Osteoblast (primary cell): ENCODE results near the gene RADIL. TPM values are rescaled to one million over a fixed set of nuclear protein-coding genes. Genes with fewer than 3 reads are reported as not detected.

Experiments
- DNase-seq: peaks from one replicate; pipeline ENCODE4 v3.0.0; 2011; ENCODE audit warnings: low spot score, mixed read lengths; ENCODE audit not compliant: insufficient read length; ENCODE audit errors: missing footprints
- H2AFZ ChIP-seq: 2 replicates; pipeline ENCODE4 v1.6.0; 2011; ENCODE audit warnings: mild to moderate bottlenecking, low read length
- H3K27ac ChIP-seq: 2 replicates; pipeline ENCODE4 v1.5.1; 2011; ENCODE audit warnings: mild to moderate bottlenecking, low read depth, low read length, moderate library complexity
- H3K27me3 ChIP-seq: 2 replicates; pipeline ENCODE4 v1.6.0; 2012; ENCODE audit warnings: mild to moderate bottlenecking, control low read depth, inconsistent platforms, low read length, moderate library complexity; ENCODE audit not compliant: insufficient read depth
- H3K36me3 ChIP-seq: 2 replicates; pipeline ENCODE4 v1.5.1; 2011; ENCODE audit warnings: mild to moderate bottlenecking, low read length, control low read depth, moderate library complexity; ENCODE audit not compliant: insufficient read depth
- H3K4me1 ChIP-seq: 2 replicates; pipeline ENCODE4 v1.5.1; 2011; ENCODE audit warnings: mild to moderate bottlenecking, low read length, control low read depth, moderate library complexity; ENCODE audit not compliant: insufficient read depth
- H3K4me2 ChIP-seq: 2 replicates; pipeline ENCODE4 v1.6.0; 2011; ENCODE audit warnings: mild to moderate bottlenecking, low read length; ENCODE audit not compliant: insufficient read depth
- H3K4me3 ChIP-seq: fragments of 200-600 bp; sonication (generic); 3 replicates; pipeline ENCODE4 v1.5.1; 2012; ENCODE audit warnings: mild to moderate bottlenecking, low read length, inconsistent platforms; ENCODE audit not compliant: insufficient read depth
- H3K79me2 ChIP-seq: 2 replicates; pipeline ENCODE4 v1.6.0; 2012; ENCODE audit warnings: mild to moderate bottlenecking, low read length, control low read depth, inconsistent platforms; ENCODE audit not compliant: insufficient read depth
- H3K9me3 ChIP-seq: 2 replicates; pipeline ENCODE4 v1.5.1; 2011; ENCODE audit warnings: low read depth, low read length, control low read depth
- H4K20me1 ChIP-seq: 2 replicates; pipeline ENCODE4 v1.6.0; 2012; ENCODE audit warnings: mild to moderate bottlenecking, low read length, control low read depth; ENCODE audit not compliant: insufficient read depth
- CTCF ChIP-seq: IDR thresholded peaks from 2 replicates; pipeline ENCODE4 v1.5.1; 2011; ENCODE audit warnings: mild to moderate bottlenecking, low read depth, low read length, moderate library complexity; ENCODE audit errors: extremely low read depth
- total RNA-seq: library from RNA; depleted of rRNA; stranded (reverse); fragments of >200 nt; gene quantifications from 2 replicates; pipeline ENCODE4 v1.2.3, GENCODE V29; 2012

The RADIL gene
- total RNA-seq, 1 donor = 1.1 TPM

- Histone ChIP-seq H3K27ac (no peak overlapping the region), H3K4me2 (no peak overlapping the region), H3K36me3 (no peaks in the 10 kb centered on the region), H3K27me3 (no peaks in the 10 kb centered on the region), H3K79me2 (no peaks in the 10 kb centered on the region), H4K20me1 (no peaks in the 10 kb centered on the region), H3K4me1 (no peaks in the 10 kb centered on the region), H3K4me3 (no peak overlapping the region), H3K9me3 (no peaks in the 10 kb centered on the region), H2AFZ (no peak overlapping the region)
- no peak for TF ChIP-seq CTCF
- DNase-seq = no peak
These were observed 23.2 kb upstream of the RADIL start for GRCh38 chr7:4906682-4907081.

DNA sequence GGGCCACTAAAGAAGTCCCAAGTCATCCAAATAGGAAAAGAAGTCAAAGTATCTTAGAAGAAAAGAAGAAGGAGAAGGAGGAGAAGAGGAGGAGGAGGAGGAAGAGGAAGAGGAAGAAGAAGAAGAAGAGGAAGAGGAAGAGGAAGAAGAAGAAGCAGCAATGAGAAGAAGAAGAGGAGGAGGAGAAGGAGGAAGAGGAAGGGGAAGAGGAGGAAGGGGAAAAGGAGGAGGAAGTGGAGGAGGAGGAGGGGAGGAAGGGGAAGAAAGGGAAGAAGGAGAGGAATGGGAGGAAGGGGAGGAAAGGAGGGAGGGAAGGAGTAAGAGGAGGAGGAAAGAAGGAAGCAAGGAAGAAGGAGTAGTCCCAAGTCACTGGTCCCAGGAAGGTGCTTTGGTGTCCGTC lies 21.7 kb upstream of the RADIL start:
- H3K36me3 ChIP-seq = no peaks in the 10 kb centered on the region
- no peaks in the 10 kb centered on the region for H3K9me3 ChIP-seq
- TF ChIP-seq CTCF = no peak
- no peak overlapping the region for H3K4me2 ChIP-seq
- H3K79me2 ChIP-seq = no peaks in the 10 kb centered on the region
- H3K4me3 ChIP-seq = no peak overlapping the region
- no peak for DNase-seq
- H3K27ac ChIP-seq = no peak overlapping the region
- H3K4me1 ChIP-seq = no peaks in the 10 kb centered on the region
- no peaks in the 10 kb centered on the region for H3K27me3 ChIP-seq
- no peaks in the 10 kb centered on the region for H4K20me1 ChIP-seq
- H2AFZ ChIP-seq = no peak overlapping the region

- H3K4me1 ChIP-seq = no peaks in the 10 kb centered on the region
- H2AFZ ChIP-seq = no peak overlapping the region
- H3K27me3 ChIP-seq = no peaks in the 10 kb centered on the region
- no peaks in the 10 kb centered on the region for H4K20me1 ChIP-seq
- H3K27ac ChIP-seq = no peak overlapping the region
- no peak for DNase-seq
- no peak for TF ChIP-seq CTCF
- H3K4me3 ChIP-seq = no peak overlapping the region
- no peaks in the 10 kb centered on the region for H3K79me2 ChIP-seq
- no peaks in the 10 kb centered on the region for H3K36me3 ChIP-seq
- no peaks in the 10 kb centered on the region for H3K9me3 ChIP-seq
- H3K4me2 ChIP-seq = no peak overlapping the region
These were observed 20.8 kb upstream of the RADIL start for GRCh38 chr7:4904346-4904745.

DNA sequence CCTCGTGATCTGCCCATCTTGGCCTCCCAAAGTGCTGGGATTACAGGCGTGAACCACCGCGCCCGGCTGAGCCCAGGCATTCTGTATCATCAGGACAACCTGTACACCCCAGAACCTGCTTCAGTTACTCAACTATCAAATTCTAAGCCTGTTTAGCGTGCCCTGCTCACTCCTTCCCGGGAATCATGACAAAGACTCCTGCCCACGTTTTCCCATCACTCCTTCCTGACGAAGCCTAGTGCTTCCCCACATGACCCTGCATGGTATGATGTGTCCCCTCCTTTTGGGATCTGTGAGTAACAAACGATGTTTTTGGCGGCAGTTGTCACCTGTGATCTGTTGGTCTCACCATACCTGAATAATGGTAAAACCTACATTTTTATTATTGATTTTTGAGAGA lies 12.2 kb upstream of the RADIL start:
- H3K4me2 ChIP-seq = no peak overlapping the region
- H3K27me3 ChIP-seq = no peaks in the 10 kb centered on the region
- no peak overlapping the region for H3K27ac ChIP-seq
- H3K9me3 ChIP-seq = no peaks in the 10 kb centered on the region
- no peak for DNase-seq
- H3K4me3 ChIP-seq = no peak overlapping the region
- no peaks in the 10 kb centered on the region for H3K36me3 ChIP-seq
- no peak overlapping the region for H2AFZ ChIP-seq
- no peaks in the 10 kb centered on the region for H4K20me1 ChIP-seq
- H3K79me2 ChIP-seq = no peaks in the 10 kb centered on the region
- TF ChIP-seq CTCF = no peak
- H3K4me1 ChIP-seq = no peaks in the 10 kb centered on the region
